Stimulated activated CD4-positive, alpha-beta T cell treated with anti-CD3 and anti-CD28 coated beads, TNF-alpha, amount 100 ng/mL, for 1 hour (primary cell): ENCODE results near the gene IZUMO1.
A peak's percentile ranks its signal among the peaks of the same experiment; 100 is the strongest.
"Not testable (repeated sequence)": the region's sequence is repeated elsewhere in the genome, so short reads cannot be mapped to it uniquely, and the experiment has no call there.

Source experiments
- DNase-seq, 3 donors: peaks; one replicate each; pipeline ENCODE4 v3.0.0-alpha.2; 2020; ENCODE audit warnings: low read depth in 3 of 3, low spot score in 1 of 3

Gene IZUMO1

DNA sequence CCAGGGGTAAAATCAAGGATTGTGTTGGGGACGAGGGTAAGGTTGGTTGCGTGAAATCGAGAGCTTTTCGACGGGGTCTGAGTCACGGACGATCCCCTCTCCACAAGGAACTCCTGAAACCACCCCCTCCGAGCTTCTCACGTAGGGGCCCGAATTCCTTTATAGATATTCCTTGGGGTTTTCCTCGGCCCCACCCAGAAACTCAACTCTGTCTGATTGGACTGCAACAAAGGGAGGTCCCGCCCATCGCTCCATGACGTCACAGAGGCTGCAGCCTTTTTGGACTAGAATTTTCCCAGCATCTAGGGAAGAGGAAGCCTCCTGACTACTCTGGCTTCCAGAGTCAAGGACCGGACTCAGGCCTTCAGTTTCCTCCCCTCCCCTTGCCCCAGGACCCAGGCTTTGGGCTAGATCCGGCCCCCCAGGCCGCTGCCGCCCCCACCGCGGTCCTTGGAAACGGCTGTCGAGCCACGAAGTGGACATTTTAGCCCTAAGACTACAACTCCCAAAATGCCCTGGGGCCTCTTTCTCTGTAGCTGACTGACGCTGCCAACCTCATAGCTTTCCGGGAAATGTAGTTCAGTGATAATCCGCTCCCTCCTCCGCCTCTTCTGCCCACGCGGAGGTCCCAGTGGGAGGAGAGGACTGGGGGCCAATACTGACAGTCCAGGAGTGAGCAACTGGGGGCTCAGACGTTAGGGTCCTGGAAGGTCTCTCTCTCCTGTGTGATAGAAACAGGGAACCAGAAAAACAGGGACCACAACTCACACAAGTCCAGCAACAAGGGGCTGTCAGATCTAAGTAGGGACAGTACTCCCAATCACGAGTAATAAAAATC, at the start of gene IZUMO1:
Gene IZUMO1, minus strand, starts transcription at position 172 of the 838 bp plus-strand sequence. CDS start 1,050 bp downstream, outside the sequence.
- DNase-seq: no peak

DNA sequence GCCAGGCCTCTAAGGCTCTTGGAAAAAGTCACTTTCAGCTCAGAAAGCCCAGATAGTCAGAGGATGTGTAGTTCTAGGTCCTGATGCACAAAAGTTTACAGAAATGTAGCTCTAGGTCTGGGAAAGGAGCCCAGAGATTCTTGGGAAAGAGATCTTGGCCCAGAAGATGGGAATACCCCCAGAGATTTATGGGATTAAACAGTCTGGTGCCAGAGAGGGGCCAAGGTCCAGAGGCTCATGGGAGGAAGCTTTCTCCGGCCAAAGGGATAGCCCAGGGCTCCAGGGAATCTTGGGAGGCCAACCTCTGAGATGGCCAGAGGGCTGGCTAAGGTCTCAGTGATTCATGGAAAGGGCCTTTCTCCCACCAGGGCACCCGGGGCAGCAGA, 49.0 kb upstream of the IZUMO1 start:
- no peak for DNase-seq

DNA sequence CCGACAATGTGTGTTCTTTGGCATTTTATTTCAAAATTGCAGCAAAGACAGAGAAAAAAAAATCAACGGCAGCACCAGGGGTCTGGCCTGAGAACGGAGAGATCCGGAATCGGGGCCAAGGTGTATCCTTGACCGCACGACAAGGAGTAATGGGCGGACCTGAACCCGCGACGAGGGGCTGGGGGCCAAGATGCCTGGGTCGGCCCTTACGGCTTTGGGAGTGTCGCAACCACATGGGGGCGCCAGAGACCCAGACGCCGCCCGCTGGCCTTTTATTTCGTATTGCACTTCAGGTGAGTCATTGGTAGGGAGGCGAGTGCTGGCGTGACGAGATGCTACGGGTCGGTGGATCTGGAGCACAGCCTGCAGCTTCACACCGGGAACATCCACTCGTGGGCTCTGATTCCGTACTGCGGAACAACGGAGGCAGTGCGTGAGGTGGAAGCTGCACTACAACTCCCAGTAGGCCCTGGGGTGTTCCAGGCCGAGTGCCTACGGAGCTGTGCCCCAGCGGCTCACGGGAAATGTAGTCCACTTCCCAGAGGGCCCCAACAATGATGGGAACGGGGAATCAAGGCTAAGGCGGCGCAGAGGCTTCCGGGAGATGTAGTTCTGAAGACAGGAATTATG, 48.5 kb upstream of the IZUMO1 start:
- peak; percentile 62 to 79 (median 66) for DNase-seq

GRCh38 chr19:48794291-48794690, 47.6 kb upstream of the IZUMO1 start:
- DNase-seq: no peak

- DNase-seq: no peak
Measured at GRCh38 chr19:48793271-48793670, 46.6 kb upstream of the IZUMO1 start.

DNA sequence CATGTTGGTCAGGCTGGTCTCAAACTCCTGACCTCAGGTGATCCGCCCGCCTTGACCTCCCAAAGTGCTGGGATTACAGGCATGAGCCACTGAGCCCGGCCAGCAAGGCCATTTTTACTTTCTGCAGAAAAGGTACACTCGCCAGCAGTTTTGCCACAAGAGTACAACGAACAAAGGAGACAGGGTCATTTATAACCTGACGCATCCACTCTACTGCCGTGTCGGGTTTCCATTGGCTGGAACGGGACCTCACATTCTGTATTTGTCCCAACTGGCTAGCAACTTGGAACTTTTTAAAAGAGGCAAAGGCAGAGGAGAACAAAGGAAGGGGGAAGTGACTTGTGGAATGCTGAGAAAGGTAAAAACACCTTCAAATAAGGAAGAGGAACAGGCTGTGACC, 40.6 kb upstream of the IZUMO1 start:
- not testable (repeated sequence) for DNase-seq

GRCh38 chr19:48786422-48786821, 39.7 kb upstream of the IZUMO1 start:
- DNase-seq: not testable (repeated sequence)

GRCh38 chr19:48784527-48784926, 37.8 kb upstream of the IZUMO1 start:
- DNase-seq: no peak

GRCh38 chr19:48780631-48781391, 34.1 kb upstream of the IZUMO1 start:
- no peak for DNase-seq

DNA sequence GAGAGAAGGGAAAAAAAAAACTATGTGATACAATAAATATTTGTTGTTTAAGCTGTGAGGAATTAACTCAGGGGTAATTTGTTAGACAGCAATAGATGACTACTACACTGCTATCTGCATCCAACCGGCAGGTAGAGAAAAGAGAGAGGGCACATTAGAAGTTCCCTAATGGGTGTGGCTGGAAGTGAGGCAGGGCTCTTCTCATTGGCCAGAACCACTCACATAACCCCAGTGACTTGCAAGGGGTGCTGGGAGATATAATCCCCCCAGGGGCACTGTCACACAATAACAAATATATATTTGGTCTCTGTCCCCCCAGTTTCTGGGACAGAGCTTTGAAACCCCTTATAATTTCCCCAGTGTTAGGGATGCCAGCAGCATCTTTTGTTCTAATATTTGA, 32.9 kb upstream of the IZUMO1 start:
- DNase-seq: no peak

- DNase-seq: no peak
Measured at GRCh38 chr19:48777720-48778119, 31.0 kb upstream of the IZUMO1 start.

DNA sequence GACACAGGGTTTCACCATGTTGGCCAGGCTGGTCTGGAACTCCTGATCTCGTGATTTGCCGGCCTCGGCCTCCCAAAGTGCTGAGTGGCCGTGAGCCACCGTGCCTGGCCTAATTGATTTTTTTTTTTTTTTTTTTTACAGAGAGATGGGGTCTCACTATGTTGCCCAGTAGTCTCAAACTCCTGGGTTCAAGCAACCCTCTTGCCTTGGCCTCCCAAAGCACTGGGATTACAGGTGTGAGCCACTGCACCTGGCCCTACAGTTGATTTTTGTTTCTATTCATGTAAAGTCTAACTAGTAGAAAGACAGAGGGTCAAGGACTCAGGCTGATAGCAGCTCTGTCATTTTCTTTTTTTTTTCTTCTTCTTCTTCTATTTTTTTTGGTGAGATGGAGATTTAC, 30.4 kb upstream of the IZUMO1 start:
- DNase-seq: no peak

GRCh38 chr19:48772503-48772953, 25.8 kb upstream of the IZUMO1 start:
- no peak for DNase-seq

GRCh38 chr19:48770734-48771472, 24.2 kb upstream of the IZUMO1 start:
- no peak for DNase-seq

GRCh38 chr19:48770266-48770665, 23.6 kb upstream of the IZUMO1 start:
- DNase-seq: no peak

- no peak for DNase-seq
Measured at GRCh38 chr19:48768994-48769713, 22.4 kb upstream of the IZUMO1 start.

GRCh38 chr19:48768171-48768753, 21.6 kb upstream of the IZUMO1 start:
- DNase-seq: not testable (repeated sequence)

- not testable (repeated sequence) for DNase-seq
Measured at GRCh38 chr19:48765816-48766215, 19.1 kb upstream of the IZUMO1 start.

GRCh38 chr19:48760504-48761205, 13.9 kb upstream of the IZUMO1 start:
- no peak for DNase-seq
